Skin of body (tissue), 2 donors: Measurements from ENCODE around the gene ACSF3. TPM values are rescaled to one million over a fixed set of nuclear protein-coding genes. Genes with fewer than 3 reads are reported as not detected.
"Not testable (repeated sequence)": the region's sequence is repeated elsewhere in the genome, so short reads cannot be mapped to it uniquely, and the experiment has no call there.

ENCODE experiments used
- DNase-seq: peaks from one replicate; lab custom pipeline; 2025; lab: John Stamatoyannopoulos, UW
- total RNA-seq: library from RNA; depleted of rRNA; stranded (reverse); fragments of >200 nt; gene quantifications from one replicate; pipeline ENCODE4 v1.2.3, GENCODE V29; 2014

ACSF3 gene
- total RNA-seq, 1 donor from 2014 or later: 16.5 TPM

GRCh38 chr16:89187032-89187769, 93.5 kb downstream of the ACSF3 start:
- DNase-seq: no peak

GRCh38 chr16:89187770-89188392, 94.2 kb downstream of the ACSF3 start:
- DNase-seq: no peak

GRCh38 chr16:89188471-89189357, 95.1 kb downstream of the ACSF3 start:
- not testable (repeated sequence) for DNase-seq

GRCh38 chr16:89189358-89190025, 95.8 kb downstream of the ACSF3 start:
- no peak for DNase-seq

GRCh38 chr16:89190150-89190958, 96.7 kb downstream of the ACSF3 start:
- no peak for DNase-seq

GRCh38 chr16:89191033-89191900, 97.6 kb downstream of the ACSF3 start:
- no peak for DNase-seq

GRCh38 chr16:89191901-89192185, 98.2 kb downstream of the ACSF3 start:
- no peak for DNase-seq

- peak; percentile 50 for DNase-seq
Observed at GRCh38 chr16:89192186-89192955, 98.7 kb downstream of the ACSF3 start.

- no peak for DNase-seq
Observed at GRCh38 chr16:89192956-89193575, 99.4 kb downstream of the ACSF3 start.

GRCh38 chr16:89193576-89194293, 100.1 kb downstream of the ACSF3 start:
- DNase-seq: no peak

- no peak for DNase-seq
Observed at GRCh38 chr16:89194340-89195311, 101.0 kb downstream of the ACSF3 start.

GRCh38 chr16:89195521-89196171, 102.0 kb downstream of the ACSF3 start:
- no peak for DNase-seq

- DNase-seq: no peak
Observed at GRCh38 chr16:89197033-89197632, 103.5 kb downstream of the ACSF3 start.

GRCh38 chr16:89197633-89198416, 104.2 kb downstream of the ACSF3 start:
- DNase-seq: no peak
